ENCODE results near the gene PDPN. TPM values are rescaled to one million over a fixed set of nuclear protein-coding genes. Genes with fewer than 3 reads are reported as not detected.

Gene PDPN
- total and polyA plus RNA-seq, 2 experiments from 2014 or later, result 1.1 to 1.8 TPM

- 66 to 68% methylated on average over 4 of the region's 4 CpGs for WGBS, 2 experiments (ENCODE audit: low coverage in 1 of 2, low lambda C conversion rate in 2 of 2, missing lambda C conversion rate in 2 of 2)
- no peaks in the 10 kb centered on the region for H3K27me3 ChIP-seq (replicated peaks; ENCODE audit: insufficient read depth)
- no peak for DNase-seq
- no peaks in the 10 kb centered on the region for H3K79me2 ChIP-seq (ENCODE audit: insufficient read depth)
- in situ Hi-C loops (cut with MboI), result loop anchor here (10.0 kb wide), 1 partner anchor 291 kb away; no protein-coding TSS in a partner anchor
- peaks cover 12% of the 10 kb centered on the region for H3K4me1 ChIP-seq (ENCODE audit: insufficient read depth)
- H3K4me3 ChIP-seq, result no peak overlapping the region
- TF ChIP-seq EZH2 (IDR thresholded peaks at IDR 0.05; ENCODE audit: insufficient read depth, poor library complexity, severe bottlenecking), result no peak
- TF ChIP-seq EZH2phosphoT487 (IDR thresholded peaks at IDR 0.05; ENCODE audit: insufficient read depth, low read depth), result no peak
- H3K9ac ChIP-seq, result no peak overlapping the region
- no peaks in the 10 kb centered on the region for H3K9me3 ChIP-seq (ENCODE audit: low read depth)
- H3K9me2 ChIP-seq (ENCODE audit: insufficient read depth), result no peaks in the 10 kb centered on the region
- no peak overlapping the region for H3K27ac ChIP-seq
- H3K4me2 ChIP-seq (ENCODE audit: unreplicated experiment), result no peak overlapping the region
- H3F3A ChIP-seq (ENCODE audit: insufficient read depth), result peaks cover 20% of the 10 kb centered on the region
- no peaks in the 10 kb centered on the region for H3K36me3 ChIP-seq (ENCODE audit: low read depth)
- no peak overlapping the region for H2AFZ ChIP-seq
- no peaks in the 10 kb centered on the region for H4K20me1 ChIP-seq (ENCODE audit: insufficient read depth)
Measured at GRCh38 chr1:13663969-13664368, 80.3 kb downstream of the PDPN start.

- Histone ChIP-seq H3K4me3 (no peak overlapping the region), H4K20me1 (ENCODE audit: insufficient read depth) (no peaks in the 10 kb centered on the region), H3K4me1 (ENCODE audit: insufficient read depth) (peaks cover 12% of the 10 kb centered on the region), H3K9me2 (ENCODE audit: insufficient read depth) (no peaks in the 10 kb centered on the region), H3K9me3 (ENCODE audit: low read depth) (no peaks in the 10 kb centered on the region), H3K9ac (no peak overlapping the region), H3K4me2 (ENCODE audit: unreplicated experiment) (no peak overlapping the region), H3K79me2 (ENCODE audit: insufficient read depth) (no peaks in the 10 kb centered on the region), H3K27ac (no peak overlapping the region), H3F3A (ENCODE audit: insufficient read depth) (peaks cover 20% of the 10 kb centered on the region), H3K36me3 (ENCODE audit: low read depth) (no peaks in the 10 kb centered on the region), H3K27me3 (replicated peaks; ENCODE audit: insufficient read depth) (no peaks in the 10 kb centered on the region), H2AFZ (no peak overlapping the region)
- 88 to 94% methylated on average over 1 of the region's 1 CpG for WGBS, 2 experiments (ENCODE audit: low coverage in 1 of 2, low lambda C conversion rate in 2 of 2, missing lambda C conversion rate in 2 of 2)
- TF ChIP-seq EZH2phosphoT487 (IDR thresholded peaks at IDR 0.05; ENCODE audit: insufficient read depth, low read depth), result no peak
- TF ChIP-seq EZH2 (IDR thresholded peaks at IDR 0.05; ENCODE audit: insufficient read depth, poor library complexity, severe bottlenecking), result no peak
- in situ Hi-C loops (cut with MboI), result loop anchor here (10.0 kb wide), 1 partner anchor 290 kb away; no protein-coding TSS in a partner anchor
- DNase-seq, result no peak
Measured at GRCh38 chr1:13664451-13664850, 80.8 kb downstream of the PDPN start.

GRCh38 chr1:13666317-13666716, 82.7 kb downstream of the PDPN start:
- Histone ChIP-seq H3K9me3 (ENCODE audit: low read depth) (no peaks in the 10 kb centered on the region), H2AFZ (no peak overlapping the region), H3K79me2 (ENCODE audit: insufficient read depth) (no peaks in the 10 kb centered on the region), H3K4me2 (ENCODE audit: unreplicated experiment) (no peak overlapping the region), H3K27me3 (replicated peaks; ENCODE audit: insufficient read depth) (no peaks in the 10 kb centered on the region), H3K4me1 (ENCODE audit: insufficient read depth) (peaks cover 10% of the 10 kb centered on the region), H3K27ac (no peak overlapping the region), H3K9ac (no peak overlapping the region), H3K36me3 (ENCODE audit: low read depth) (no peaks in the 10 kb centered on the region), H3K4me3 (no peak overlapping the region), H4K20me1 (ENCODE audit: insufficient read depth) (no peaks in the 10 kb centered on the region), H3K9me2 (ENCODE audit: insufficient read depth) (no peaks in the 10 kb centered on the region), H3F3A (ENCODE audit: insufficient read depth) (peaks cover 17% of the 10 kb centered on the region)
- 82 to 84% methylated on average over 5 of the region's 5 CpGs for WGBS, 2 experiments (ENCODE audit: low coverage in 1 of 2, low lambda C conversion rate in 2 of 2, missing lambda C conversion rate in 2 of 2)
- no peak for TF ChIP-seq EZH2 (IDR thresholded peaks at IDR 0.05; ENCODE audit: insufficient read depth, poor library complexity, severe bottlenecking)
- TF ChIP-seq EZH2phosphoT487 (IDR thresholded peaks at IDR 0.05; ENCODE audit: insufficient read depth, low read depth), result no peak
- in situ Hi-C loops (cut with MboI), result loop anchor here (10.0 kb wide), 1 partner anchor 288 kb away; no protein-coding TSS in a partner anchor
- no peak for DNase-seq

Small RNA genes within 50 kb of the gene (small RNA-seq; reads per million reads assigned to genes)
- gene RNA5SP41 (ENCODE audit: low read depth, low replicate concordance), result not detected

Other genes starting within 250 kb of the PDPN start
- gene PRAMEF14, start 236.7 kb upstream of the PDPN start, total RNA-seq (2014; rRNA removed; shearing (Covaris generic)), result not detected in 2 replicates
- gene PRAMEF14, start 236.7 kb upstream of the PDPN start, polyA plus RNA-seq (2016; fragmentation: Nextera tagmentation; extraction: Ambion mirVana), result not detected in 2 replicates
- not detected in 2 replicates for gene PRAMEF19, start 211.9 kb upstream of the PDPN start, total RNA-seq (2014; rRNA removed; shearing (Covaris generic))
- gene PRAMEF19, start 211.9 kb upstream of the PDPN start, polyA plus RNA-seq (2016; fragmentation: Nextera tagmentation; extraction: Ambion mirVana), result not detected in 2 replicates
- gene PRAMEF17, start 194.2 kb upstream of the PDPN start, total RNA-seq (2014; rRNA removed; shearing (Covaris generic)), result not detected in 2 replicates
- not detected in 2 replicates for gene PRAMEF17, start 194.2 kb upstream of the PDPN start, polyA plus RNA-seq (2016; fragmentation: Nextera tagmentation; extraction: Ambion mirVana)
- gene PRAMEF20, start 173.4 kb upstream of the PDPN start, total RNA-seq (2014; rRNA removed; shearing (Covaris generic)), result not detected in 2 replicates
- not detected in 2 replicates for gene PRAMEF20, start 173.4 kb upstream of the PDPN start, polyA plus RNA-seq (2016; fragmentation: Nextera tagmentation; extraction: Ambion mirVana)
- gene LRRC38, start 69.8 kb upstream of the PDPN start, total RNA-seq (2014; rRNA removed; shearing (Covaris generic)), result not detected in 2 replicates
- not detected in 2 replicates for gene LRRC38, start 69.8 kb upstream of the PDPN start, polyA plus RNA-seq (2016; fragmentation: Nextera tagmentation; extraction: Ambion mirVana)
- 9.7 and 11.0 TPM in 2 replicates for gene PRDM2, start 116.4 kb downstream of the PDPN start, total RNA-seq (2014; rRNA removed; shearing (Covaris generic))
- 14.0 and 15.1 TPM in 2 replicates for gene PRDM2, start 116.4 kb downstream of the PDPN start, polyA plus RNA-seq (2016; fragmentation: Nextera tagmentation; extraction: Ambion mirVana)